ENCODE data around the gene CIP2A.

- TF ChIP-seq POLR2AphosphoS5 (IDR thresholded peaks at IDR 0.05) = no peak
- no peak for TF ChIP-seq POLR2A (IDR thresholded peaks at IDR 0.05)
- TF ChIP-seq CTCF (IDR thresholded peaks at IDR 0.05) = no peak
- TF ChIP-seq EP300 (IDR thresholded peaks at IDR 0.05) = no peak
Observed at GRCh38 chr3:108569336-108569735, 19.9 kb downstream of the CIP2A start.
